ENCODE results near the gene SLC2A9.
A peak's percentile ranks its signal among the peaks of the same experiment; 100 is the strongest.
"Not testable (repeated sequence)": the region's sequence is repeated elsewhere in the genome, so short reads cannot be mapped to it uniquely, and the experiment has no call there.

Gene SLC2A9

DNA sequence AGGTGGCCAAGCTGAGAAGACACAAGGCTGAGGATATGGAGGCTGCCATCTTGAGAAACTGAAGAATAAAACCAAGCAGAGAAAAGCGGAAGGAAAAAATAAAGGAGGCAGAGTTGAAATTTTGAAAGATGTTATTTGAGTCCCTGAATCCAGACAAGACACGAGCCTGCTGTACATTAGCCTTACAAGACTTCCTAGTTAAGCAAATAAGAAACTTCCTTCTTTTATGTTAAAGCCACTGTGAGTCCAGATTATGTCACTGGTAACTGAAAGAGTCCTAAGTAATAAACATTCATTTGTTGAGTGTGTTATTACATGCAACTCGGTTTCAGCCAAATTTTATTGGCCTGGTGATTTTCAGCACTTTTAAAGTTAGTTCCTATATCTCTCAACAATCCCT, 209.5 kb downstream of the SLC2A9 start:
- DNase-seq = peak; percentile 26 to 74 (median 53)

- no peak for DNase-seq
These were observed 213.2 kb downstream of the SLC2A9 start for GRCh38 chr4:9808077-9808476.

- no peak for DNase-seq
These were observed 216.4 kb downstream of the SLC2A9 start for GRCh38 chr4:9804918-9805317.

- DNase-seq = no peak
These were observed 220.4 kb downstream of the SLC2A9 start for GRCh38 chr4:9800848-9801247.

- not testable (repeated sequence) for DNase-seq
These were observed 224.7 kb downstream of the SLC2A9 start for GRCh38 chr4:9796641-9797040.

DNA sequence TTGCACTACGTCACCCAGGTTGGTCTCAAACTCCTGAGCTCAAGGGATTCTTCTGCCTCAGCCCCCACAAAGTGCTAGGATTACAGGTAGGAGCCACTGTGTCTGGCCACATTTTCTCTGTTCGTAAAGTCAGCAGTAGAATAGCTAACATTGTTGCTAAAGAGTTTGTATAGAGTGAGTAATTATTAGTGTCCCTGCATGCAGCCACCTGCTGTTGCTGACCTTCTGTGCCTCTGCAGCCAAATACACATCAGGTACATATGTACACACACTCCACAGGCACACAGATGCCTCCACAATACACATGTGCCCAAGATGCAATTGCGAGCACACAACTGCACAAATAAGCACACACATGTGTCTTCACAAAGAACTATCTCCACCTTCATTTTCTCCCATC, 228.9 kb downstream of the SLC2A9 start:
- DNase-seq = no peak

DNA sequence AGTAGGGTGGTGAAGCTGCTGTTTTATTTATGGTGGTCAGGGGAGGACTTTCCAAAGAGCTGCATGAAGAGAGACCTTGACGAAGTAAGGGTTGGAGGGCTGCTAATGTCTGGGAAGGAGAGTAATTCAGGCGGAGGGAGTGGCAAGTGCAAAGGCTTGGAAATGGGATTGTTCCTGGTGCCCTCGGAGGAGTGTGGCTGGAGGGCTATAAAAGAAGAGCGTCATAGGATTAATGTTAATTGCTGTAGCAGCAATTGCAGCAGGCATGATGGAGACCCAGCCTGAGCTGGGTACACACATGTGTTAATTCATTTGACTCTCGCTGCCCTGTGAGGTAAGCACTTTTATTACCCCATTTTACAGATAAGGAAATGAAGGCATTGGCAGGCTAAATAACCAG, 235.4 kb downstream of the SLC2A9 start:
- not testable (repeated sequence) for DNase-seq

GRCh38 chr4:9782136-9782436, 239.2 kb downstream of the SLC2A9 start:
- DNase-seq = no peak

DNA sequence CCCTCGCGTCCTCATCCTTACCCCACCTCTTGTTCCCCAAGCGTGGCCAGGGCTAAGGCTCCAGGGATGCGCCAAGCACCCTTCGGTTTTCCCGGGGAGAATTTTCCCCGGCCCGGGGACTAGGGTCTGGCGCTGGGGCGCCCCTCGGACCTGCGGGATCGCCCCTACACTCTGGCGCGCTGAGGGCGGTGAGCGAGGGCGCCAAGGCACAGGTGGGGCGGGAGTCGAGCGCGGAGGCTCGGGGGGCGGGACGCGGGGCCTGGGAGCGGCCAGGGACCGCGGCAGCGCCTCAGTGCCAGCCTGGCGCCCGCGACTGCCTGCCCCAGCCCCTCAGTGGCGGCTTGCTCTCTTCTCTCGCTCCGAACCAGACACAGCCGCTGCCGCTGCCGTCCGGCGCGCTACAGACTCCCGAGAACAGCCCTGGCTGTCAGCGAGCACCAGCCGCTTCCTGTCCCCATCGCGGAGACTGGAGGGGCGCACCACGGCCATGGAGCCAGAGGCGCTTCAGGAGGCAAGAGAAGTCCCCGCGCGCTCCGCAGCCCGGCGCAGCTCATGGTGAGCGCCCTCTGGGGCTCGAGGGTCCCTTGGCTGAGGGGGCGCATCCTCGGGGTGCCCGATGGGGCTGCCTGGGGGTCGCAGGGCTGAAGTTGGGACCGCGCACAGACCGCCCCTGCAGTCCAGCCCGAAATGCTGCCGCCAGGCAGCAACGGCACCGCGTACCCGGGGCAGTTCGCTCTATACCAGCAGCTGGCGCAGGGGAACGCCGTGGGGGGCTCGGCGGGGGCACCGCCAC, 239.8 kb downstream of the SLC2A9 start, which contains the start of gene DRD5:
TSS of gene DRD5 (plus strand) at position 292 of the 793 bp plus-strand sequence. CDS start at position 688, 396 bp downstream.
- no peak for DNase-seq
